NCI-H2196 treated with DMSO at 0.1 percent for 48 hours (cell line): Measurements from ENCODE around the gene PTPN14.

Source experiments
- DNase-seq: peaks from one replicate; lab custom pipeline; 2025; ENCODE audit not compliant: unreplicated experiment; lab: John Stamatoyannopoulos, UW

The PTPN14 gene

GRCh38 chr1:214569357-214570004 lies 18.1 kb upstream of the PTPN14 start:
- DNase-seq: no peak

GRCh38 chr1:214568328-214568727 lies 16.9 kb upstream of the PTPN14 start:
- no peak for DNase-seq

- DNase-seq: no peak
Measured at GRCh38 chr1:214567481-214567980, 16.1 kb upstream of the PTPN14 start.

- DNase-seq: no peak
Measured at GRCh38 chr1:214566158-214567104, 15.0 kb upstream of the PTPN14 start.

- no peak for DNase-seq
Measured at GRCh38 chr1:214565310-214565709, 13.9 kb upstream of the PTPN14 start.

GRCh38 chr1:214563881-214564280 lies 12.5 kb upstream of the PTPN14 start:
- DNase-seq: no peak

GRCh38 chr1:214557952-214558735 lies 6.7 kb upstream of the PTPN14 start:
- DNase-seq: no peak

- DNase-seq: no peak
Measured at GRCh38 chr1:214553142-214553710, 1.8 kb upstream of the PTPN14 start.

GRCh38 chr1:214552174-214552608 lies 789 bp upstream of the PTPN14 start:
- no peak for DNase-seq

- no peak for DNase-seq
Measured at GRCh38 chr1:214550857-214551435, 456 bp downstream of the PTPN14 start.

GRCh38 chr1:214550013-214550856 lies 1.2 kb downstream of the PTPN14 start:
- no peak for DNase-seq

GRCh38 chr1:214549604-214550003 lies 1.8 kb downstream of the PTPN14 start:
- DNase-seq: no peak

- DNase-seq: no peak
Measured at GRCh38 chr1:214548988-214549387, 2.4 kb downstream of the PTPN14 start.

GRCh38 chr1:214548271-214548670 lies 3.1 kb downstream of the PTPN14 start:
- no peak for DNase-seq

GRCh38 chr1:214547747-214548146 lies 3.7 kb downstream of the PTPN14 start:
- DNase-seq: no peak

- no peak for DNase-seq
Measured at GRCh38 chr1:214546886-214547641, 4.3 kb downstream of the PTPN14 start.

GRCh38 chr1:214546084-214546483 lies 5.3 kb downstream of the PTPN14 start:
- DNase-seq: no peak

- DNase-seq: no peak
Measured at GRCh38 chr1:214545293-214545692, 6.1 kb downstream of the PTPN14 start.

GRCh38 chr1:214544791-214545190 lies 6.6 kb downstream of the PTPN14 start:
- no peak for DNase-seq
